K562 (cell line): Measurements from ENCODE around the gene TALDO1. TPM values are rescaled to one million over a fixed set of nuclear protein-coding genes. Genes with fewer than 3 reads are reported as not detected.

ENCODE experiments used
- ATAC-seq: fragments of 200-7000 bp; cut with Tn5 transposase; 3 replicates; pipeline ENCODE4 v1.9.1; 2020; ENCODE audit warnings: moderate library complexity
- BruUV-seq: library from RNA; stranded (reverse); fragments of 400-500 nt; replicated peaks from 2 replicates; lab custom pipeline; 2021; lab: Mats Ljungman, UMichigan
- CTCF ChIA-PET: fragments of 300-600 bp; formaldehyde crosslinking; extraction: SDS; loops from one replicate; lab custom pipeline; 2021; ENCODE audit warnings: low intra/inter-chr PET ratio; lab: Yijun Ruan, JAX
- POLR2A ChIA-PET: fragments of 300-600, 350-650 bp; sonication (Branson Sonifier 250); formaldehyde crosslinking; extraction: SDS; loops from one replicate; lab custom pipeline; 2021; ENCODE audit warnings: antibody characterized with exemption, inconsistent platforms; lab: Yijun Ruan, JAX
- DNase-seq, 4 experiments: peaks; one replicate each; pipeline versions ENCODE4 v3.0.0 to v3.0.0-alpha.2; 2011 to 2018; ENCODE audit warnings: low spot score in 3 of 4, mixed read lengths in 3 of 4; ENCODE audit errors: extremely low read depth in 1 of 4
- FAIRE-seq: peaks from 2 replicates; lab custom pipeline; 2011; peaks lifted over from hg19 to GRCh38; lab: Jason Lieb, UNC
- H2AFZ ChIP-seq: 2 replicates; pipeline ENCODE4 v1.6.0; 2011; ENCODE audit warnings: low read depth, low read length, control low read depth, inconsistent platforms
- H3K27ac ChIP-seq: fragments of 200-600 bp; 3 replicates; pipeline ENCODE4 v1.8.0; 2011; ENCODE audit warnings: low read depth, mild to moderate bottlenecking, control low read depth, inconsistent platforms, low read length, moderate library complexity, mixed read lengths; ENCODE audit errors: extremely low read depth
- H3K27me3 ChIP-seq, 2 experiments: fragments of 300-600 bp in 1 of 2; 2 replicates in 1 of 2; 3 replicates in 1 of 2; pipeline versions ENCODE4 v1.6.0 to v1.8.0; 2011; ENCODE audit warnings: inconsistent platforms in 2 of 2, low read length in 2 of 2, mild to moderate bottlenecking in 1 of 2, mixed read lengths in 1 of 2, moderate library complexity in 1 of 2; ENCODE audit not compliant: control insufficient read depth in 2 of 2, insufficient read depth in 2 of 2
- H3K36me3 ChIP-seq: fragments of 300-600 bp; 3 replicates; pipeline ENCODE4 v1.8.0; 2011; ENCODE audit warnings: mild to moderate bottlenecking, low read length, inconsistent platforms; ENCODE audit not compliant: control insufficient read depth, insufficient read depth
- H3K4me1 ChIP-seq, 2 experiments: fragments of 200-600 bp in 1 of 2; replicated peaks in 1 of 2; 2 replicates in 1 of 2; 3 replicates in 1 of 2; pipeline versions ENCODE4 v1.5.1 to v1.8.0; 2011; ENCODE audit warnings: inconsistent platforms in 2 of 2, low read length in 2 of 2, mild to moderate bottlenecking in 1 of 2, mixed read lengths in 1 of 2, moderate library complexity in 1 of 2; ENCODE audit not compliant: control insufficient read depth in 2 of 2, insufficient read depth in 2 of 2
- H3K4me2 ChIP-seq: 2 replicates; pipeline ENCODE4 v1.6.1; 2011; ENCODE audit warnings: low read length, control low read depth, inconsistent platforms, mixed read lengths; ENCODE audit not compliant: insufficient read depth
- H3K4me3 ChIP-seq: fragments of 200-600 bp; sonication (generic), shearing (Covaris generic); 2 replicates; pipeline ENCODE4 v1.5.1; 2016; ENCODE audit warnings: control low read depth, inconsistent platforms
- H3K79me2 ChIP-seq: fragments of 200-600 bp; 3 replicates; pipeline ENCODE4 v1.8.0; 2011; ENCODE audit warnings: low read length, inconsistent platforms; ENCODE audit not compliant: control insufficient read depth, insufficient read depth
- H3K9ac ChIP-seq, 2 experiments: 2 replicates each; pipeline versions ENCODE4 v1.6.0 to v1.6.1; 2011; ENCODE audit warnings: low read depth in 2 of 2, low read length in 2 of 2, control low read depth in 1 of 2, inconsistent platforms in 1 of 2, mild to moderate bottlenecking in 1 of 2, mixed read lengths in 1 of 2; ENCODE audit not compliant: insufficient read depth in 1 of 2
- H3K9me1 ChIP-seq: one replicate; pipeline ENCODE4 v1.6.0; 2011; ENCODE audit warnings: inconsistent platforms, mild to moderate bottlenecking, low read length, moderate library complexity; ENCODE audit not compliant: control insufficient read depth, insufficient read depth
- H3K9me3 ChIP-seq: replicated peaks from 2 replicates; pipeline ENCODE4 v1.5.1; 2011; ENCODE audit warnings: low read depth, low read length, inconsistent platforms; ENCODE audit not compliant: control insufficient read depth, insufficient read depth
- H4K20me1 ChIP-seq: replicated peaks from 2 replicates; pipeline ENCODE4 v1.6.1; 2011; ENCODE audit warnings: low read length, inconsistent platforms, mixed read lengths; ENCODE audit not compliant: control insufficient read depth, insufficient read depth
- BHLHE40 ChIP-seq: IDR thresholded peaks from 2 replicates; pipeline ENCODE4 v1.6.1; 2011; ENCODE audit warnings: low read length, improper control_type of control experiment
- RBFOX2 ChIP-seq: fragments of 200-400 bp; formaldehyde crosslinking; IDR thresholded peaks from 2 replicates; pipeline ENCODE4 v1.6.1; 2017; ENCODE audit warnings: low read depth, mild to moderate bottlenecking, low read length, moderate library complexity
- ZNF507 ChIP-seq: conservative IDR thresholded peaks from 2 replicates; pipeline ENCODE4 v1.6.1; 2017; ENCODE audit warnings: missing genetic modification characterization, missing compliant biosample characterization
- ZNF740 ChIP-seq, 3 experiments: fragments of 200-800 bp in 1 of 3; sonication (Bioruptor generic) in 1 of 3; sonication (generic) in 1 of 3; formaldehyde crosslinking in 1 of 3; IDR thresholded peaks; 2 replicates each; pipeline versions ENCODE4 v1.6.1 to v1.8.0; 2016 to 2022; ENCODE audit warnings: mild to moderate bottlenecking in 2 of 3, missing compliant biosample characterization in 2 of 3, missing genetic modification characterization in 2 of 3, missing genetic modification reagents in 1 of 3
- WGBS: fragments of 100-300 bp; shearing (Covaris generic); methylation state at CpG from one replicate; pipeline ENCODE4 v1.1.6; 2016; ENCODE audit warnings: low coverage, mixed read lengths; ENCODE audit not compliant: insufficient coverage; ENCODE audit errors: missing lambda C conversion rate; 5-methylcytosine and 5-hydroxymethylcytosine counted together
- in situ Hi-C: fragments of 300-500 bp; cut with MboI; formaldehyde crosslinking; loops from 4 replicates; pipeline ENCODE4 v1.15.0; 2018; ENCODE audit warnings: inconsistent platforms, mixed read lengths
- intact Hi-C: fragments of 100-400 bp; cut with micrococcal nuclease; formaldehyde crosslinking; loops from 2 replicates; pipeline ENCODE4 v1.14.2; 2022
- polyA plus RNA-seq, 8 experiments: library from polyadenylated mRNA; depleted of rRNA in 4 of 8; stranded (reverse) in 5 of 8; unstranded in 3 of 8; fragments of >200 nt; fragmentation: Nextera tagmentation in 2 of 8; fragmentation: Illumina TruSeq in 1 of 8; extraction: Ambion mirVana in 2 of 8; extraction: Trizol in 1 of 8; gene quantifications; 2 replicates each; pipeline versions ENCODE4 v1.2.1 to v1.2.3, GENCODE V29; 2011 to 2014; ENCODE audit warnings: inconsistent platforms in 1 of 8, missing spikeins in 1 of 8
- total RNA-seq, 7 experiments: library from RNA; depleted of rRNA in 6 of 7; stranded (reverse); fragments of >200 nt in 6 of 7; fragmentation: Illumina TruSeq in 2 of 7; extraction: Trizol in 2 of 7; gene quantifications; 2 replicates each; pipeline versions ENCODE4 v1.2.1 to v1.2.3, GENCODE V29; 2011 to 2021; ENCODE audit warnings: low replicate concordance in 1 of 7

TALDO1 gene
- total and polyA plus RNA-seq, 9 of the 15 experiments (the other 6 are each of a cell fraction or from before 2014, with no cell fraction given) = 260 to 541 (median 441) TPM

- TF ChIP-seq RBFOX2 (peak; percentile 29; the same call in 1 of the 2 replicates), ZNF507 (no peak), BHLHE40 (peak; percentile 89), ZNF740 (CRISPR knock-in tag; IDR thresholded peaks at IDR 0.05) (peak; percentile 55; the same call in 1 of the 2 replicates), ZNF740 (tag; IDR thresholded peaks at IDR 0.05) (no peak)
- intact Hi-C loops = loop anchor here (5.0 to 10.0 kb wide), 2 partner anchors 68 to 230 kb away; partner anchors contain the start of genes LMNTD2 and RASSF7
- FAIRE-seq (no peak), DNase-seq (no peak), ATAC-seq (no peak)
- POLR2A ChIA-PET = interaction anchor here (0.5 to 0.6 kb wide), 2 partner anchors 9 to 21 kb away, joined by 3 read pairs; no protein-coding TSS in a partner anchor
- H3K9ac ChIP-seq = peak overlapping the region in 1 of 2 experiments; percentile 95; a peak in 3 of 4 replicates
- BruUV-seq = no TSS peak
- in situ Hi-C loops = no loop called here
- no peaks in the 10 kb centered on the region for H4K20me1 ChIP-seq
- peak overlapping the region; percentile 50; the same call in 1 of the 2 replicates for H3K4me3 ChIP-seq
- no peaks in the 10 kb centered on the region for H3K9me3 ChIP-seq
- H3K27me3 ChIP-seq = no peaks in the 10 kb centered on the region
- no peak overlapping the region for H2AFZ ChIP-seq
- H3K4me2 ChIP-seq = peak overlapping the region; percentile 24; the same call in 1 of the 2 replicates
- CTCF ChIA-PET = no interaction called here
- H3K4me1 ChIP-seq = peaks cover 7 to 91% of the 10 kb centered on the region in 2 experiments
- no peaks in the 10 kb centered on the region for H3K9me1 ChIP-seq
- H3K27ac ChIP-seq = no peak overlapping the region
- peaks cover 38% of the 10 kb centered on the region; the same call in 1 of the 3 replicates for H3K36me3 ChIP-seq
- peaks cover 26% of the 10 kb centered on the region for H3K79me2 ChIP-seq
- 67% methylated on average over 22 of the region's 38 CpGs for WGBS
Measured at GRCh38 chr11:794766-795633, 47.7 kb downstream of the TALDO1 start.
